Adipocyte (in vitro differentiated cells): ENCODE data around the gene ARFGAP3.
"Not testable (repeated sequence)": the region's sequence is repeated elsewhere in the genome, so short reads cannot be mapped to it uniquely, and the experiment has no call there.

Experiments
- DNase-seq: peaks from one replicate; pipeline ENCODE4 v3.0.0-alpha.2; 2015; ENCODE audit warnings: low read depth
- H3K27me3 ChIP-seq: replicated peaks from 2 replicates; pipeline ENCODE4 v1.7.0; 2013; ENCODE audit warnings: mild to moderate bottlenecking, low read length, moderate library complexity; ENCODE audit not compliant: control insufficient read depth, insufficient read depth
- H3K36me3 ChIP-seq: 2 replicates; pipeline ENCODE4 v1.7.0; 2013; ENCODE audit warnings: low read length, mild to moderate bottlenecking, moderate library complexity; ENCODE audit not compliant: control insufficient read depth, insufficient read depth, severe bottlenecking
- H3K4me1 ChIP-seq: 2 replicates; pipeline ENCODE4 v1.7.0; 2013; ENCODE audit warnings: mild to moderate bottlenecking, low read length, moderate library complexity; ENCODE audit not compliant: control insufficient read depth, insufficient read depth
- H3K4me3 ChIP-seq: 2 replicates; pipeline ENCODE4 v1.7.0; 2013; ENCODE audit warnings: mild to moderate bottlenecking, low read length, moderate library complexity
- H3K9ac ChIP-seq: 2 replicates; pipeline ENCODE4 v1.7.0; 2013; ENCODE audit warnings: mild to moderate bottlenecking, low read length, moderate library complexity
- H3K9me3 ChIP-seq: 2 replicates; pipeline ENCODE4 v1.7.0; 2013; ENCODE audit warnings: mild to moderate bottlenecking, low read length, moderate library complexity; ENCODE audit not compliant: control insufficient read depth

ARFGAP3 gene

DNA sequence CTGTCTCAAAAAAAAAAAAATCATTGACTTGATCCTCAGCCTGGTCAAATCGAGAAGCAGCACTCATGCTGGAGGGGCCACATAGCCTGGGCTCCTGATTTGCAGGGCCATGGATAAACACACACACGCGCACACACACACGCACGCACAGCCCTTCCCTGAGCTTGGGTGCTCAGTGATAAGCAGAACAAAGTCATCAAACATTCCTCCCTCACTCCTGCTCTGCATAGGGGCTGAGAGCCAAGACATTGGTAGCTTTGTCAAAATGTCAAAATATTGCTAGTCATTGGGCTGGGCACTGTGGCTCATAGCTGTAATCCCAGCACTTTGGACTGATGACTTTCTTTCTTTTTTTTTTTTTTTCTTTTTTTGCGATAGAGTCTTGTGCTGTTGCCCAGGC, 102.4 kb downstream of the ARFGAP3 start:
- H3K36me3 ChIP-seq, result no peaks in the 10 kb centered on the region
- H3K9me3 ChIP-seq, result no peaks in the 10 kb centered on the region
- no peaks in the 10 kb centered on the region for H3K27me3 ChIP-seq
- no peak overlapping the region for H3K9ac ChIP-seq
- DNase-seq, result peak; percentile 27
- no peak overlapping the region for H3K4me3 ChIP-seq
- peaks cover 34% of the 10 kb centered on the region for H3K4me1 ChIP-seq

GRCh38 chr22:42752912-42753311, 104.2 kb downstream of the ARFGAP3 start:
- DNase-seq, result no peak
- Histone ChIP-seq H3K9ac (peak overlapping the region; percentile 49), H3K27me3 (no peaks in the 10 kb centered on the region), H3K4me1 (peaks cover 50% of the 10 kb centered on the region), H3K36me3 (no peaks in the 10 kb centered on the region), H3K4me3 (no peak overlapping the region), H3K9me3 (no peaks in the 10 kb centered on the region)

DNA sequence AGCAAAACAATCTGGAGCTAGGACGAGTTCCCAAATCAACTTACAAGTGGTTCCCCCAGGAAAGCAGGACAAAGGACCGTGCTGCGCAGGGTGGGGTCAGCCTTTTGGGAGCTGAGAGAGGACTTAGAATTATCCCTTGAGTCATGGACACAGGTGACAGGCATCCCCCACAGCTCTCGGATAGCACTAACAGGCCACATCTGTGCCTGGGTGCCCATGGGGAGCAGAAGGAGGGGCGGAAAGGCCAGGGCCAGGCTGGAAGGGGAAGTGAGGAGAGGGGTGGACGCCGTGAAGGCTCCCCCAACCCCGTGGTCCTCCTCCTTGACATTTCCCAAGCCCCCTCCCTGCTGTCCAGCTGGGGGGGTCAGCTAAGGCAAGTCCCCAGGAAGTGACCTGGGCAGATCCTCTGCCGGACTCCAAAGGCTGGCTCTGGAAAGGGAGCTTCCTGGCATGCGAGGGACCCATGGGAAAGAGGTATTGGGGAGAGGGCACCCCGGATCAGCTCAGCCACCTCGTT, 104.8 kb downstream of the ARFGAP3 start:
- no peaks in the 10 kb centered on the region for H3K27me3 ChIP-seq
- no peaks in the 10 kb centered on the region for H3K9me3 ChIP-seq
- H3K36me3 ChIP-seq, result no peaks in the 10 kb centered on the region
- peak overlapping the region; percentile 49 for H3K9ac ChIP-seq
- no peak overlapping the region for H3K4me3 ChIP-seq
- no peak for DNase-seq
- peaks cover 52% of the 10 kb centered on the region for H3K4me1 ChIP-seq

DNA sequence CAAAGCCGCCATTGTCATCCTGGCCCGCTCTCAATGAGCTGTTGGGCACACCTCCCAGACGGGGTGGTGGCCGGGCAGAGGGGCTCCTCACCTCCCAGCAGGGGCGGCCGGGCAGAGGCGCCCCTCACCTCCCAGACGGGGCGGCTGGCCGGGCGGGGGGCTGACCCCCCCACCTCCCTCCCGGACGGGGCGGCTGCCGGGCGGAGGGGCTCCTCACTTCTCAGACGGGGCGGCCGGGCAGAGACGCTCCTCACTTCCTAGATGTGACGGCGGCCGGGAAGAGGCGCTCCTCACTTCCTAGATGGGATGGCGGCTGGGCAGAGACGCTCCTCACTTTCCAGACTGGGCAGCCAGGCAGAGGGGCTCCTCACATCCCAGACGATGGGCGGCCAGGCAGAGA, 106.7 kb downstream of the ARFGAP3 start:
- not testable (repeated sequence) for H3K9ac ChIP-seq, H3K4me3 ChIP-seq, H3K36me3 ChIP-seq, H3K27me3 ChIP-seq, H3K9me3 ChIP-seq, DNase-seq
- H3K4me1 ChIP-seq, result peaks cover 55% of the 10 kb centered on the region

DNA sequence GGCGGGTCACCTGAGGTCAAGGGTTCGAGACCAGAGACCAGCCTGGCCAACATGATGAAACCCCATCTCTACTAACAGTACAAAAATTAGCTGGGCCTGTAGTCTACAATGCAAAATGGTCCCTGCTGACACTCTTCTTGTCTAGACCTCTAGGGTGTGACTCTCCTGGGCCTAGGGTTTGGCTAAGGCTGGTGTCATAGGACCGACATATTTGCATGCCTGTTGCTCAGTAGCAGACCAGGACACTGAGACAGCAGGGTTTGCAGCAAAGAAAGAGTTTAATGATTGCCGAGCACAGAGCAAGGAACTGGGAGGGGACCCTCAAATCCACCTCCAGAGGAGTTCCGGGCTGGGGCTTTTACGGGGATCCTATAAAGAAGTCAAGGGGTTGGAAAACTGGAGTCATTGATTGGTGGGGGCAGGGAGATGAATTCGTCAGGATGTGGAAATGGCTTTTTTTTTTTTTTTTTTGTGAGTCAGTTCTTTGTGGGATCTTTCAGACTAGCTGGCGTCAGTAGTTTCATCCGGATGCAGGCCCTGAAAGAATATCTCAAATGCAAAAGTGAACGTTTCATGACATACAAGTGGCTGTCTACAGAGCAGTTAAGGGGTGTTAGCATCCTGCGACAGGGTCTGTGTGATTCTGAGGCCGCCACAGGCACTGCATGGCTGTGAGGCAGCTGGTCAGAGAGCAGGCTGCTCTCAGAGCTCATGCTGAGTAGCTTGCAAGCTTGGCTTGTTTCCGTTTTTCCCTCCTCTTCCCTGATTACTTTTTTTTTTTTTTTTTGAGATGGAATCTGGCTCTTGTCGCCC, 109.2 kb downstream of the ARFGAP3 start:
- Histone ChIP-seq H3K4me1 (peaks cover 62% of the 10 kb centered on the region), H3K27me3 (no peaks in the 10 kb centered on the region), H3K36me3 (no peaks in the 10 kb centered on the region), H3K9ac (peak overlapping the region; percentile 81), H3K4me3 (peak overlapping the region; percentile 51), H3K9me3 (no peaks in the 10 kb centered on the region)
- peak; percentile 26 for DNase-seq
